Left lung (tissue), 10 donors: ENCODE data around the gene CLDN20. TPM values are rescaled to one million over a fixed set of nuclear protein-coding genes. Genes with fewer than 3 reads are reported as not detected.
"Not testable (repeated sequence)": the region's sequence is repeated elsewhere in the genome, so short reads cannot be mapped to it uniquely, and the experiment has no call there.

Experiments
- ATAC-seq: fragments of 200-7000 bp; cut with Tn5 transposase; one replicate; pipeline ENCODE4 v1.9.1; 2020; ENCODE audit warnings: moderate library complexity
- DNase-seq, 4 donors: peaks; one replicate each; pipeline ENCODE4 v3.0.0-alpha.2; 2013 to 2020
- H3K27ac ChIP-seq, 2 donors: fragments of 200-600 bp; sonication (generic) in 1 of 2; one replicate each; pipeline versions ENCODE4 v1.5.0 to v1.8.0; 2020 to 2021
- H3K27me3 ChIP-seq, 2 donors: fragments of 200-600 bp; sonication (generic) in 1 of 2; one replicate each; pipeline versions ENCODE4 v1.5.0 to v1.8.0; 2020 to 2021
- H3K36me3 ChIP-seq, 2 donors: fragments of 200-600 bp; sonication (generic) in 1 of 2; one replicate each; pipeline versions ENCODE4 v1.5.0 to v1.8.0; 2020 to 2021
- H3K4me1 ChIP-seq, 2 donors: fragments of 200-600 bp; one replicate each; pipeline ENCODE4 v1.8.0; 2021
- H3K4me3 ChIP-seq, 2 donors: fragments of 200-600 bp; sonication (generic) in 1 of 2; one replicate each; pipeline versions ENCODE4 v1.5.0 to v1.8.0; 2020 to 2021; ENCODE audit warnings: mild to moderate bottlenecking in 1 of 2
- H3K9me3 ChIP-seq, 2 donors: fragments of 200-600 bp; sonication (generic) in 1 of 2; one replicate each; pipeline versions ENCODE4 v1.5.0 to v1.8.0; 2020 to 2021
- CTCF ChIP-seq, 2 donors: fragments of 200-600 bp; sonication (generic) in 1 of 2; IDR thresholded peaks; one replicate each; pipeline versions ENCODE4 v1.5.0 to v1.8.0; 2021; ENCODE audit warnings: antibody characterized with exemption in 2 of 2
- intact Hi-C, 2 donors: fragments of 100-400 bp; cut with DNase I; formaldehyde crosslinking; loops; one replicate each; pipeline versions ENCODE4 v1.11.2 to v1.14.2; 2022
- polyA plus RNA-seq, 6 donors: library from polyadenylated mRNA; unstranded; fragments of 120-200 nt; gene quantifications; one replicate each; pipeline ENCODE4 v1.2.1, GENCODE V29; 2013; ENCODE audit not compliant: insufficient read length in 6 of 6
- total RNA-seq, 2 donors: library from RNA; stranded (reverse); fragmentation: NEBNext Ultra II Directional; extraction: Animal tissue kit (Norgen Biotek cat#: 25700); gene quantifications; one replicate each; pipeline ENCODE4 v1.2.1, GENCODE V29; 2021
- donor health status: DM: no; HTN: yes; CAD: no.
- donor health status: DM: no; HTN: no; CAD: no.

CLDN20 gene
- total and polyA plus RNA-seq, 8 donors: 1.2 to 4.3 (median 3.0) TPM; not detected in 2

GRCh38 chr6:155268088-155268867 lies 4.5 kb downstream of the CLDN20 start:
- DNase-seq, H3K9me3 ChIP-seq, intact Hi-C loops, H3K27me3 ChIP-seq, H3K4me1 ChIP-seq, H3K27ac ChIP-seq, H3K36me3 ChIP-seq, H3K4me3 ChIP-seq: not testable (repeated sequence)
- ATAC-seq: peak; percentile 63
- peak in 1 of 2 donors; percentile 13 for TF ChIP-seq CTCF (IDR thresholded peaks at IDR 0.05)

GRCh38 chr6:155269765-155270164 lies 6.0 kb downstream of the CLDN20 start:
- no peaks in the 10 kb centered on the region for H3K27me3 ChIP-seq
- H3K4me3 ChIP-seq: no peak overlapping the region
- H3K9me3 ChIP-seq: no peaks in the 10 kb centered on the region
- H3K36me3 ChIP-seq: peaks cover 0 to 3% of the 10 kb centered on the region in 2 donors
- intact Hi-C loops: no loop called here
- no peak for ATAC-seq
- no peak for DNase-seq
- no peaks in the 10 kb centered on the region for H3K4me1 ChIP-seq
- TF ChIP-seq CTCF (IDR thresholded peaks at IDR 0.05): no peak
- no peak overlapping the region for H3K27ac ChIP-seq

GRCh38 chr6:155270561-155271091 lies 6.8 kb downstream of the CLDN20 start:
- Histone ChIP-seq H3K27ac (no peak overlapping the region), H3K4me1 (no peaks in the 10 kb centered on the region), H3K27me3 (no peaks in the 10 kb centered on the region), H3K9me3 (no peaks in the 10 kb centered on the region), H3K36me3 (peaks cover 0 to 7% of the 10 kb centered on the region in 2 donors), H3K4me3 (no peak overlapping the region)
- DNase-seq (peak in 2 of 4 donors; percentile 67 to 76), ATAC-seq (no peak)
- no peak for TF ChIP-seq CTCF (IDR thresholded peaks at IDR 0.05)
- intact Hi-C loops: no loop called here

- Histone ChIP-seq H3K27me3 (no peaks in the 10 kb centered on the region), H3K4me1 (no peaks in the 10 kb centered on the region), H3K4me3 (no peak overlapping the region), H3K27ac (no peak overlapping the region), H3K9me3 (no peaks in the 10 kb centered on the region), H3K36me3 (peaks cover 0 to 9% of the 10 kb centered on the region in 2 donors)
- ATAC-seq (no peak), DNase-seq (no peak)
- no peak for TF ChIP-seq CTCF (IDR thresholded peaks at IDR 0.05)
- intact Hi-C loops: no loop called here
Measured at GRCh38 chr6:155271145-155271544, 7.3 kb downstream of the CLDN20 start.

GRCh38 chr6:155272353-155273232 lies 8.8 kb downstream of the CLDN20 start:
- H3K36me3 ChIP-seq: peaks cover 0 to 9% of the 10 kb centered on the region in 2 donors
- no peak overlapping the region for H3K4me3 ChIP-seq
- intact Hi-C loops: no loop called here
- no peak for TF ChIP-seq CTCF (IDR thresholded peaks at IDR 0.05)
- no peak for ATAC-seq
- no peaks in the 10 kb centered on the region for H3K9me3 ChIP-seq
- H3K27me3 ChIP-seq: no peaks in the 10 kb centered on the region
- peak in 2 of 4 donors; percentile 64 to 73 for DNase-seq
- peak overlapping the region in 1 of 2 donors; percentile 5 for H3K27ac ChIP-seq
- H3K4me1 ChIP-seq: peaks cover 0 to 3% of the 10 kb centered on the region in 2 donors
